K562 (cell line): ENCODE results near the gene ANKRD12. TPM values are rescaled to one million over a fixed set of nuclear protein-coding genes. Genes with fewer than 3 reads are reported as not detected.

ENCODE experiments used
- FOSL1 ChIP-seq: fragments of 200-800 bp; sonication (Bioruptor generic); conservative IDR thresholded peaks from 2 replicates; pipeline ENCODE4 v1.6.1; 2016; ENCODE audit warnings: missing genetic modification characterization, missing compliant biosample characterization
- FUS ChIP-seq: fragments of 200-400 bp; formaldehyde crosslinking; optimal IDR thresholded peaks from 2 replicates; pipeline ENCODE3; 2017; ENCODE audit warnings: low read depth, low read length
- IFI16 ChIP-seq: fragments of 250-450 bp; sonication (Bioruptor Pico); IDR thresholded peaks from 2 replicates; pipeline ENCODE4 v2.1.2; 2022; ENCODE audit warnings: mild to moderate bottlenecking, inconsistent platforms
- JUND ChIP-seq, 2 experiments: IDR thresholded peaks; 2 replicates in 1 of 2; 3 replicates in 1 of 2; pipeline ENCODE4 v1.6.1; 2011; ENCODE audit warnings: borderline replicate concordance in 2 of 2, low read depth in 2 of 2, low read length in 2 of 2, improper control_type of control experiment in 1 of 2, missing biosample characterization in 1 of 2, missing genetic modification characterization in 1 of 2, missing genetic modification reagents in 1 of 2
- MAZ ChIP-seq, 2 experiments: fragments of 450-650 bp in 1 of 2; sonication (generic) in 1 of 2; formaldehyde crosslinking; IDR thresholded peaks in 1 of 2; conservative IDR thresholded peaks in 1 of 2; 2 replicates each; pipeline versions ENCODE4 v1.4.0 to v1.5.0; 2020; ENCODE audit warnings: mild to moderate bottlenecking in 1 of 2, missing genetic modification reagents in 1 of 2
- PURB ChIP-seq: sonication (generic); formaldehyde crosslinking; IDR thresholded peaks from 2 replicates; pipeline ENCODE4 v1.9.0; 2021; ENCODE audit warnings: low read depth, mild to moderate bottlenecking, missing genetic modification reagents
- RBM39 ChIP-seq: fragments of 200-400 bp; formaldehyde crosslinking; optimal IDR thresholded peaks from 2 replicates; pipeline ENCODE3; 2018; ENCODE audit warnings: low read depth, low read length
- RNF219 ChIP-seq: fragments of 250-450 bp; sonication (Bioruptor Pico); IDR thresholded peaks from 2 replicates; pipeline ENCODE4 v1.5.0; 2022; ENCODE audit warnings: mild to moderate bottlenecking
- SOX6 ChIP-seq: fragments of 450-650 bp; IDR thresholded peaks from 2 replicates; pipeline ENCODE4 v1.6.1; 2014; ENCODE audit warnings: mild to moderate bottlenecking
- XRCC3 ChIP-seq: fragments of 450-650 bp; IDR thresholded peaks from 2 replicates; pipeline ENCODE4 v1.6.1; 2017; ENCODE audit warnings: mild to moderate bottlenecking, moderate library complexity
- ZBTB40 ChIP-seq, 2 experiments: fragments of 450-650 bp in 1 of 2; sonication (generic) in 1 of 2; formaldehyde crosslinking in 1 of 2; IDR thresholded peaks; 2 replicates each; pipeline versions ENCODE4 v1.7.1 to v1.9.0; 2016 to 2022; ENCODE audit warnings: inconsistent platforms in 1 of 2, mild to moderate bottlenecking in 1 of 2, missing genetic modification reagents in 1 of 2
- ZNF655 ChIP-seq: fragments of 250-450 bp; sonication (Bioruptor Pico); IDR thresholded peaks from 2 replicates; pipeline ENCODE4 v1.5.0; 2021
- polyA plus RNA-seq, 8 experiments: library from polyadenylated mRNA; depleted of rRNA in 4 of 8; stranded (reverse) in 5 of 8; unstranded in 3 of 8; fragments of >200 nt; fragmentation: Nextera tagmentation in 2 of 8; fragmentation: Illumina TruSeq in 1 of 8; extraction: Ambion mirVana in 2 of 8; extraction: Trizol in 1 of 8; gene quantifications; 2 replicates each; pipeline versions ENCODE4 v1.2.1 to v1.2.3, GENCODE V29; 2011 to 2014; ENCODE audit warnings: inconsistent platforms in 1 of 8, missing spikeins in 1 of 8
- total RNA-seq, 7 experiments: library from RNA; depleted of rRNA in 6 of 7; stranded (reverse); fragments of >200 nt in 6 of 7; fragmentation: Illumina TruSeq in 2 of 7; extraction: Trizol in 2 of 7; gene quantifications; 2 replicates each; pipeline versions ENCODE4 v1.2.1 to v1.2.3, GENCODE V29; 2011 to 2021; ENCODE audit warnings: low replicate concordance in 1 of 7

The ANKRD12 gene
- total and polyA plus RNA-seq, 9 of the 15 experiments (the other 6 are each of a cell fraction or from before 2014, with no cell fraction given), result 6.6 to 28.2 (median 16.0) TPM

DNA sequence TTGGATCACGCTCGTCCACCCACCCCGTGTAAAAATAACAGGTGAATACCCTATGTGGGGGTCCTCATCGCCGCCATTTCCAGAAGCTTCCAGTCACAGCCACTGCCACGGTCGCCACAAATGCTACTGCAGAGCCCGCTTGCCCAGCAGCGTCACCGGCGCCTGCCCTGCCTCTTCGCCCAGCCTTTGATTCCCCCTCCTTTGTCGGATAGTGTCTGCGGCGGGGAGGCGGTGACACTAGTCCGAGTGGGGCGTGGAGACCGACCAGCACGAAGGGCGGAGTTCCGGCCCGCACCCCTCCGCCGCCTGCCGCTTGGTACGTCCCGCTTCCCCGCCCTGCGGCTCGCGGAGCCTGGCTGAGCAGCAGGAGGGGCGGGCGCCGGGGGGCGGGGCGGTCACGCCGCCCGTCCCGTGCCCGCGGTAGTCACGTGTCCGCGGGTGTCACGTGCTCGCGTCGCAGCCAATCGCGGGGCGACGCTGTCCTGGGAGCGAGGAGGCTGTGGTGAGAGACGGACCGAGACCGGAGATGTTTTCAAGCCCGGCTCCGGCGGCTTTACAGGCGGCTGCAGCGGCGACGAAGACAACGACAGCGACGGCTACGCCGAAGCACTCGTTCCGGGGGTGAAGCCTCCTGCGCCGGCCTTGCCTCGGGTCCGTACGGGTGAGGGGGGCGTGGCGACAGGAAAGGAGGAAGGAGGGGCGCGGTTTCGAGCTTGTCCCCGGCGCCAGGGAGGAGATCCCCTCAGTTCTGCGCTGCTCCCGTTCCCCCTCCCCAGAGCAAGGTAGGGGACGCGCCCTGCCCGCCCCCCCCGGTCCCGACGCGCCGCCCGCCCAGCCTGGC, at the start of gene ANKRD12 (continued):
- TF ChIP-seq ZNF655 (CRISPR knock-in tag), result 0 out of 2 replicates have a peak, but pooled peaks have one; percentile 70
- TF ChIP-seq RBM39, result peak; percentile 30
- no peak for TF ChIP-seq IFI16
- TF ChIP-seq FUS, result no peak
- TF ChIP-seq XRCC3, result no peak
- TF ChIP-seq RNF219 (CRISPR knock-in tag), result peak; percentile 42; the same call in 1 of the 2 replicates
- peak; percentile 98 for TF ChIP-seq MAZ (CRISPR knock-in tag; conservative IDR thresholded peaks at IDR 0.05 in 1 of 2, IDR thresholded peaks at IDR 0.05 in 1 of 2)
- peak; percentile 67 for TF ChIP-seq SOX6
- TF ChIP-seq FOSL1 (tag), result peak; percentile 43; the same call in 1 of the 2 replicates
- TF ChIP-seq ZBTB40 (IDR thresholded peaks at IDR 0.05), result peak; percentile 83
- no peak for TF ChIP-seq ZBTB40 (CRISPR knock-in tag; IDR thresholded peaks at IDR 0.05)
- TF ChIP-seq JUND (IDR thresholded peaks at IDR 0.05; ENCODE audit: borderline replicate concordance, low read depth, low read length), result peak; percentile 97
- TF ChIP-seq JUND (tag; IDR thresholded peaks at IDR 0.05; ENCODE audit: borderline replicate concordance, low read depth, low read length), result no peak; the same call in 2 of the 3 replicates
- TF ChIP-seq PURB (CRISPR knock-in tag), result no peak
